Activated CD8-positive, alpha-beta memory T cell treated with anti-CD3 and anti-CD28 coated beads, Interleukin-2, amount 50 U/mL, for 48 hours (primary cell): ENCODE data around the gene DDX42.

Experiments
- DNase-seq: peaks from one replicate; pipeline ENCODE4 v3.0.0-alpha.2; 2020

DDX42 gene, protein sequence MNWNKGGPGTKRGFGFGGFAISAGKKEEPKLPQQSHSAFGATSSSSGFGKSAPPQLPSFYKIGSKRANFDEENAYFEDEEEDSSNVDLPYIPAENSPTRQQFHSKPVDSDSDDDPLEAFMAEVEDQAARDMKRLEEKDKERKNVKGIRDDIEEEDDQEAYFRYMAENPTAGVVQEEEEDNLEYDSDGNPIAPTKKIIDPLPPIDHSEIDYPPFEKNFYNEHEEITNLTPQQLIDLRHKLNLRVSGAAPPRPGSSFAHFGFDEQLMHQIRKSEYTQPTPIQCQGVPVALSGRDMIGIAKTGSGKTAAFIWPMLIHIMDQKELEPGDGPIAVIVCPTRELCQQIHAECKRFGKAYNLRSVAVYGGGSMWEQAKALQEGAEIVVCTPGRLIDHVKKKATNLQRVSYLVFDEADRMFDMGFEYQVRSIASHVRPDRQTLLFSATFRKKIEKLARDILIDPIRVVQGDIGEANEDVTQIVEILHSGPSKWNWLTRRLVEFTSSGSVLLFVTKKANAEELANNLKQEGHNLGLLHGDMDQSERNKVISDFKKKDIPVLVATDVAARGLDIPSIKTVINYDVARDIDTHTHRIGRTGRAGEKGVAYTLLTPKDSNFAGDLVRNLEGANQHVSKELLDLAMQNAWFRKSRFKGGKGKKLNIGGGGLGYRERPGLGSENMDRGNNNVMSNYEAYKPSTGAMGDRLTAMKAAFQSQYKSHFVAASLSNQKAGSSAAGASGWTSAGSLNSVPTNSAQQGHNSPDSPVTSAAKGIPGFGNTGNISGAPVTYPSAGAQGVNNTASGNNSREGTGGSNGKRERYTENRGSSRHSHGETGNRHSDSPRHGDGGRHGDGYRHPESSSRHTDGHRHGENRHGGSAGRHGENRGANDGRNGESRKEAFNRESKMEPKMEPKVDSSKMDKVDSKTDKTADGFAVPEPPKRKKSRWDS

DNA sequence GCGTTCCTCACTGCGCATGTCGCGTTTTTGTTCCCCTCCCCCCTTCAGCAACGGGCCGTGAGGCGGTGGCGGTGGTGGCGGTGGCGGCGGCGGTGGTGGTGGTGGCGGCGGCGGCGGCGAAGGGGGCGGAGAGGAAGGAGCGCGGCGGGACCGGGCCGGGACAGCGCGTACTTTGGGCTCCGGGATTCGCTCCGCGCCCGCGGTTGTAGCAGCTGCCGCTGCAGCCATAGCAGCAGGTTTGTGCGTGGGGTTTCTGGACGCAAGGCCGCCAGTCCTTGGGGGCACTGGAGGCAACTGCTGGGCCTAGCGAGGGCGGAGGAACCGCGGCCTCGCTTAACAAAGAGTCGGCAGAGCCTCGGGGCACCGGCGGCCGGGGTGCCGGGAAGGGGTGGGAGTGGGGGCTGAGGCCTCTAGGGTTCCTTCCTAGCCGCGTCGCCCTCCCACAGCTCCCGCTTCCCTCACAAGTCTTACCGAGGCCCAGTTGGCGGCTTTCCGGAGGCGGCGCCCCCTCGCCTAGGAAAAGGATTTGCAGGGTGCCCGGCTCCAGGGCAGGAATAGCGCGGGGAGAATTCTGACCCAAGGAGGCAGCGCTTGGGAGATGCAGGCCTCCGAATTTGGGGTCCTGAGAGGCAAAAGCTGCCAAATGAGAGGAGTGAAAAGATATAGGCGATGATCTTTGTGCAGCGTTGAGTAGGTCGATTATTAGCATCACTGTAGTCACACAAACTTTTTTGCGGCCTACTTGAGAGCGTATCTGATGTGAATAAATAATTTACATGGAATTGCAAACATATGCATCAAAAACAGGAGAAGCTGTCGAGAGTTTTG, at the start of gene DDX42:
Gene DDX42 (plus strand): TSS at position 30 of the 828 bp plus-strand sequence. CDS start 12,880 bp downstream, outside the sequence.
- no peak for DNase-seq

DNA sequence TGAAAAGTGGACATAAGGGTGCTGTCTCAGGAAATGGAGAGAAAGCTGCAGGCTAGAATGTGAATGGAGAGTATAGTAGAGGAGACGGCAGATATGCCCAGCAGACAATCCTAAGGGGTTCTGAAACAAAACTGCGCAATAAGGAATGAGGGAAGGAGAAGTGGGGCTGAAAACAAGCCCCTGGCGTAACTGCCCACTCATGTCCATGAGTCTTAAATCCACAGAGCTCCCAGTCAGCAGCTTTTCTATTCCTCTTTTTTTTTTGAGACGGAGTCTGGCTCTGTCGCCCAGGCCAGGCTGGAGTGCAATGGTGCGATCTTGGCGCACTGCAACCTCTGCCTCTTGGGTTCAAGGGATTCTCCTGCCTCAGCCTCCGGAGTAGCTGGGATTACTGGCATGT, 38.3 kb upstream of the DDX42 start:
- DNase-seq: no peak

DNA sequence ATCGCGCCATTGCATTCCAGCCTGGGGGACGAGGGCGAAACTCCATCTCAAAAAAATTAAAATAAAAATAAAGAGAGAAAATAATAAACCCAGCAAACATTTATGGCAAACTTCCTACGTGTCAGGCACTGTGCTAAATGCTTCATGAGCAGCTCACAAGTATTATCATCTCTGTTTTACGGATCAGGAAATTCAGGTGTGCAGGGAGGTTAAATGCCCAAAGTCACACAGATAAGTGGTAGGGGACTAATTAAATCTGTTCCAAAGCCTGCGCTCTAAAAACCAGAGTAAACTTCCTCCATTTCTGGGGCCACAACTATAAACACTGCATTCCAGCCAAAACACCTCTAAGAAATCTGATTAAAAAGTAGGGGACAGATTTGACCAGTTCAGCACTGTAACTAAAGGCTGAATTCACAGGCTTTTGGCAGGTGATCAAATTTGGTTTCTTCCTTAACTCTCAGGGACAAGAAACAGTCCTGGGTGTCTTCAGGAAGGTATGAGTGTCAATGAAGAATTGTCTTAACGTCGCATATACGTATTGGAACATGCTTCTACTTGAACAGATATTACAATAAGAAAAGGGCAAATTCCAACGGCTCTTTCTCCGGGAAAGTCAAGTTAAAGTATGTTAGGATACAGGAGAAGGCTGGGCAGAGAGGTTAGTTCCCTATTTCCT, 33.4 kb upstream of the DDX42 start:
- no peak for DNase-seq

DNA sequence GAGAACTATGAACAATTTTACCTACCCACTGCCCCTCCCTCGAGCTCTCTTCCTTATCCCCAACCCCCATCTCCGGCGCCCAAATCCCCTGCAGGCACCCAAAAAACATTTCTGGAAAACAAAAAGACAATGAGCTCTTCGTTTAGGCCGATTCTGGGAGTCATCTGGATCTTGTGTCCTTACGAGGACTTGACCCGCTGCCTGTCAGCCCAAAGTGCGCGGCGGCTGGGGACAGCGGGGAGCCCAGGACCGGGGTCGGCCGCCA, 32.9 kb upstream of the DDX42 start:
- no peak for DNase-seq

DNA sequence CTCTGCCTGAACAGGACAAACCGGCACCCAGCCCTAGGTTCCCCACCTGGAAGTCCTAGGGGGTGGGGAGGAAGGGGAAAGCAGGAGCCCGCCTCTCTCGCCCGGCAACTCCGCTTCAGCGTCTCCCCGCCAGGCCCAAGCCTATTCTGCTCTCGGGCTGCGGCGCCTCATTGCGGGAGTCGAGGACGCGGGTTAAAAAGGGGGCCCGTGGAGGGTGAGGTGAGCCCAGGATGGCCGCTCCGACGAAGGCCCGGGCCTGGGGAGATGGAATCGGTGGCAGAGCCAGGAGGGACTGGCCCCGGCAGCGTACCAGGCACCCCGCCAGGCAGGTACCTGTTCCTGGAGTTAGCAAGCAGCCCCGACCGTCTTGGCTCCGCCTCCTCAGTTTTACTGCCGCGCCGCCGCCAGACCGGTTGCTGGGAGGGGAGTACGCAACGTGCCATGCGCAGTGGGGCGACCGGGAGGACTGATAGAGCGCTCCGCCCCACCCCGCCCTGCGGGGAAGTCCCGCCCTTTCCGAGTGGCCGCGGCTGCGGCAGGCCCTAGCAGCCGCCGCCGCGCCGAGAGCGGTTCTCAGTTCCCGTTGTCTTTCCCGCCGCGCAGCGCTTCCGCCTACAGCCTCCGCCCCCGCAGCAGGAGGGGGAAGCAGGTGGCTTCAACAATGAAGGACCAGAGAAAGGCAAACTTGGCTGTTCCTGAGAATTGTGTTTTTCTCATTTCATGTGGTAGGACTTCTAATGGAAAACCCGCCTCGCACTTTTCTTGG, 32.4 kb upstream of the DDX42 start, which contains the start of gene STRADA:
Gene STRADA (minus strand): TSS at position 392 of the 766 bp plus-strand sequence. CDS start 13,430 bp downstream, outside the sequence.
- peak; percentile 99 for DNase-seq

DNA sequence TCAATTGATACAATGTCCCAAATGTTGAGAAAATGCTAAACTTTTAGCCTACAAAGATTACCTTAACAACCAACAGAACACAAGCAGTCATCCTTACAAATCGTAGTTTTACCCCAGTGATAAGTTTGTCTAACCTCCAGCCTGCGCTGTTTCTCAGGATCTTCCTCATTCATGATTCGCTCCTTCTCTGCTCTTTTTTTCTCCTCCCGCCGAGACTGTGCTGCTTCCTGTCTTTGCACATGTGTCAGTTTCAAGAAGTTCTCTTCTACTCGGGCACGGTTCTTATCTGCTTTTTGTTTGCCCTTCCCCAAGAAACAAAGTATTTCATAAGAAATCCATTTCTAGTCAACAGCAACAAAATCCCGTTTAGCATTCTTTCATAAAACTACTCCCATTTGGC, 22.2 kb upstream of the DDX42 start:
- no peak for DNase-seq

DNA sequence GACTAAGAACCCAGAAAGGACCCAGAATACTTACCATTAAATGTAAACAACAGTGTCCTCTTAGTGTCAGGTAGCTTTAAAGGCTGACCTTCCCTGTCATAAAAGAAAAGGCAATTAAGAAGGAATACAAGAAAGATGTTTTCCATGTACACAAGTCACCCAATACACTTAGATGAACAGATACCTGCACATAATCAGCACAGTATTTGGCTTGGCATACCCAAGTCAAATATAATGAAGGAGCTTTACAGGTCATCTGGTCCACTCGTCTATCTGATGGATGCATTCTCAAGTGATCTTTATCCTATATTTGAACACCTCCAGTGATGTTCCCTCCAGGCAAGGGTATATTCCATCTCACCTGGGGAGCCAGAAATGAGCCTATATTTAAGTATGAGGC, 21.3 kb upstream of the DDX42 start:
- no peak for DNase-seq

DNA sequence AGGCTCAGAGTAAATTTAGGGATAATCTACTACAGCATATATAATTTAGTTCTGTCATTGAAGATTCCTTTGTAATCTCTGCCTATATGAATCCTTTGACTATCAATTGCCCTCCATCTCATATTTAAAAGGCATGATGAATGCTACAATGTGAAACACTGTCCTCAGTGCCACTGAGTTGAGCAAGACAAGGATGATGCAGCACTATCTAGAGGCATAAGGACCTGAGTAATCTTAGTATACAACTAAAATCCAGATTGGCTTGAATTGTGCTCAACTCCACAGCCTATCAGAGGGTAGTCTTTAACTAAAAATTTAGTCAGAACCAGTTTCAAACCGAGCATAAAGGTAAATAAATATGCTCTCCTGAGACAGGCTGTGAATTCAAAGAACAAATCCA, 20.8 kb upstream of the DDX42 start:
- DNase-seq: no peak

DNA sequence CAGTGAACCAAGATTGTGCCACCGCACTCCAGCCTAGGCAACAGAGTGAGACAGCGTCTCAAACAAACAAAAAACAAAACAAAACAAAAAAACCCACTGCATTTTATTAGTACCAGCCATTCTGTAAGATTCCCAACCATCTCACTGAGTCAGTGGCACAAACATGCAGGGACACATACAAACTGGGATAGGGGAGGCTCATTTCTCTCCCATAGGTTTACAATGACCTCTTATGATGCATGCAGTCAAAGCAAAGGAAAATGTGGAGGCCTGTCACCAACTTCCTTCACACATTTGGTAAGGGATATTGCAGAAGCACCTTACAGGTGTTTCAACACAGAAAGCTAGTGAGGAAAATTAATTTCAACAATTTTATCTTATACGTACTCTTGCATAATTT, 19.9 kb upstream of the DDX42 start:
- DNase-seq: no peak

DNA sequence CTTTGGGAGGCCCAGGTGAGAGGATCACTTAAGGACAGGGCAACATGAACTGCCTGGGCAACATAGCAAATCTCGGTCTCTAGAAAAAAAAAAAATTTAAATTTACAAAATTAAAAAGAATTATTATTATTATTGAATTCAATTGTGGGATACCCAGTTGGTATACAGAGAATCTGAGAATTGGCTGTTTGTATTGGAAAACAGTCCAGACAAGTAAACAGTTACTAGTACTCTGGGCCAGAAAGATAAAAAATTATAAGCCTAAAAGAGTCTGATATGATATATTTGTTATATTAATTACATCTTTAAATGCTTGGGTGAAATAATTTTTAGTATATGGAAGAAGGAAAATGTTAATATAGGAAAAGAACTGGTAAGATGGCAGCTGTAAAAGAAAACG, 15.5 kb upstream of the DDX42 start:
- DNase-seq: no peak

DNA sequence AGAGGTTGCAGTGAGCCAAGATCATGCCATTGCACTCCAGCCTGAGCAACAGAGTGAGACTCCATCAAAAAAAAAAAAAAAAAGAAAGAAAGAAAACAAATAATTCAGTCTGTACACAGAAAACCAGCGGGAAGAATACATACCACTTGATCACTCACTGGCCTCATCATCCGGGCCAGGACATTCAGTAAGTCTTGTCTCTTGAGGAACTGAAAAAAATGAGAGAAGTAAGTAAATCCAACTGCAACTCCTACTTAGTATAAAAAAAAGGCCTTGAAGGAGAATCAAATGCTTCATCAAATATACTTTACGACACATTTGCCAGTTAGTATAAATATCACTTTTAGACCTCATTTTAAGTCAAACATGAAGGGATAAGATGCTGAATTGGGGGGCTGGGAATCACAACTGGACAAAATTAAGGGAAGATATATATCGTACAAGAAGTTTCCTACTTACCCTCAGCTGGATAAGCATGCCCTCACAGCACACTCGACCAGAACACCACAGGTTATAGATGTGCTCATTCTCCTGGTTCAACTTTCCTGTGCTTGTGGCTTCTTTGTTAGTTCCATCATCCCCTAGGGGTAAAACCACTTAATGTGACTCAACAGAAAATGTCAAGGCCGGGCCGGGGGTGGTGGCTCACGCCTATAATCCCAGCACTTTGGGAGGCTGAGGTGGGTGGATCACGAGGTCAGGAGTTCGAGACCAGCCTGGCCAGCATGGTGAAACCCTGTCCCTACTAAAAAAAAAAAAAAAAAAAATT, 13.0 kb upstream of the DDX42 start:
- DNase-seq: no peak

DNA sequence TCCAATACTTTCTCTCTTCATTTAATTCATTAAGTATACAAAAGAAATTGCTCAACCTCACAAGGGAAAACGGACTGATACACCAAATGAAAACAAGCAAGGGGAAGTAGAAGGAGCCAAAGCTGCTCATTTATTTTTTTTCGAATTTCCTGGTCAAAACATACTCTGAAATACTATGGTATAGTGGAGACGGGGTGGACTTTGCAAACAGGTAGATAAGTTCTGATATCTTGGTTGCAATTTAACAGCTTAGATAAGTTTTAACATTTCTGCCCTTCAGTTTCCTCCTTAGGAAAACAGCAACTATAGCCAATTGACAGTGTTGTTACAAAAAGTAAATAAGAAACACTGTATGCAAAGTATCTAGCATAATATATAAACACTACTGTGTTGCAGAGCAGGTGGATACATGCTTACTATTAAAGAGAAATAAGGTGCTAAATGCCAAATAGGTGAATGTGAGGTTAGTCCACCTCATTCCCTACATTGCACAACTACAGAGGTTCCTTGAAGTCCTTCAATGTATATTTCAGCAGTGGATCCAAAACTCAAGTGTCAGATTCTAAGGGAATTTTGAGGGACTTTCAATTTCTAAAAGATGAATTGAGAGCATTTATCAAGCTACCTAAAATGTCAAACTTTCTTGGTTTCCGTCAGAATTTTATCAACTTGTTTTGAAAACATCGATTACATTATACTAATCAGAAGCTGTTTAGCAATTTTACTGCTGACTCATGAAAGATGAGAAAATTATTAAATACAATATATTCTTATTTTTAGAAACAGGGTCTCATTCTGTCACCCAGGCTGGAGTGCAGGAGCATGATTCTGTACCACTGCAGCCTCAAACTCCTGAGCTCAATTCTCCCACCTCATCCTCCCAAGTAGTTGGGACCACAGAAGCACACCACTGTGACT, 11.6 kb upstream of the DDX42 start:
- DNase-seq: no peak

DNA sequence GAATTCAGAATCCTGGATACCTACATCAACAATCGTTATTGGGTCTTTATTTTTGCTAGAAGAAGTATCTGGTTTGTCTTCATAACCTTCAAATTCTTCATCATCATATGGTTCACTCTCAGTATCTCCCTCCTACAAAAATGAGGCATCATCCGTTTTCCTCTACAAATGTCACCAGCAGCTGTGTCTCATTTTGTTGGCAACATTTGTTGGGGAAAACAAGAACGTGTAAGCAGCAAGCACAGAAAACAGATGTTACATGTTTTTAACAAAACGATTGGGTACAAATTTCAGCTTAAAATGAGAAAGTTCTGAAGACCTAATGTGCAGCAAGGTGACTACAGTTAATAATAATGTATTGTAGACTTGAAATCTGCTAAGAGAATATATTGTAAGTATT, 9.3 kb upstream of the DDX42 start:
- no peak for DNase-seq

DNA sequence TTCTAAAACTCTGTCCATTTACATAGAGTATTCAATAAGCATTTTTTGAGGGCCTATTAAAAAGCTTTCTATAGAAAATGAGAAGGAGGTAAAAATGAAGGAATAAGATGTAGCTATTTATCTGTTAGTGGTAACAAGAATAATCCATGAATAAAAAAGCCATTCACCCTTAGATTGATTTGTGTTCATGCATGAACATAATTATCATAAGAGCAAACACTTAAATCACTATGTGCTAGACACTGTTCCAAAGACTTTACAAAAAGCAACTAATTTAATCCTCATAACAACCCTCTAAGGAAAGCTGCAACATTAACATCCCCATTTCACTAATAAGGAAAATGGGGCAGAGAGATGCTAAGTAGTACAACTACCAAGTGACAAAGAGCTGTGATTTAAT, 7.2 kb upstream of the DDX42 start:
- no peak for DNase-seq

DNA sequence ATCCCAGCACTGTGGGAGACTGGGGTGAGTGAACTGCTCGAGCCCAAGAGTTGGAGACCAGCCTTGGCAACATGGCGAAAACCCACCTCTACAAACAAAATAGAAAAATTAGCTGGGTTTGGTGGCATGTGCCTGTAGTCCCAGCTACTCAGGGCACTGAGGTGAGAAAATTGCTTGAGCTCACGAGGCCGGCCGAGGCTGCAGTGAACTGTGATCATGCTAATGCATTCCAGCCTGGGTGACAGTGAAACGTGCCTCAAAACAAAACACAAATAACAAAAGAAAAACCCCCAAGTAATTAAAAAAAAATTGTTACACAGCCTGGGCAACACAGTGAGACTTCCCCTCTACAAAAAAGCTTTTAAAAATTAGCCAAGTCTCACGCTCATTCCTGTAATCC, 5.5 kb upstream of the DDX42 start:
- no peak for DNase-seq

DNA sequence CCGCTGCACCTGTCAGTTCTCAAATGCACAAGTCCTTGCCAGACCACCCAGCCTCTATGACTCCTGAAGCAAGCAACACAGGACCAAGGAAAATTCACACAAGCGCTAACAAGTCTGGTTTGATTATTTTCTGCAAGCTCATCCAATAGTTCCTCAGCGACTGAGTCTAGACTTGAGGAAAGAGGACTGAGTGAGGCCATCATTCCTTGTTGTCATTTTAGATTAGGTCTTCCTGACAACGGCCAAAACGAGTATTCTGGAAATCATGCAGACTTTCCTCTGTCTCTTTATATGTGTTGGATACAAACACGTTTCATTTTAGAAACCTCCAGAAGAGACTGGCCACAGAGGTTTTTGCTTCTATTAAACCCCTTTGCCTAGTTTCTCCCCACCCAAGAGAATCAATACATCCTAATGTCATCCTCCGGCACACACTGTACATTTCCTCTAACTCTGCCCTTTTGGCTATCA, 1.1 kb upstream of the DDX42 start:
- DNase-seq: no peak

DNA sequence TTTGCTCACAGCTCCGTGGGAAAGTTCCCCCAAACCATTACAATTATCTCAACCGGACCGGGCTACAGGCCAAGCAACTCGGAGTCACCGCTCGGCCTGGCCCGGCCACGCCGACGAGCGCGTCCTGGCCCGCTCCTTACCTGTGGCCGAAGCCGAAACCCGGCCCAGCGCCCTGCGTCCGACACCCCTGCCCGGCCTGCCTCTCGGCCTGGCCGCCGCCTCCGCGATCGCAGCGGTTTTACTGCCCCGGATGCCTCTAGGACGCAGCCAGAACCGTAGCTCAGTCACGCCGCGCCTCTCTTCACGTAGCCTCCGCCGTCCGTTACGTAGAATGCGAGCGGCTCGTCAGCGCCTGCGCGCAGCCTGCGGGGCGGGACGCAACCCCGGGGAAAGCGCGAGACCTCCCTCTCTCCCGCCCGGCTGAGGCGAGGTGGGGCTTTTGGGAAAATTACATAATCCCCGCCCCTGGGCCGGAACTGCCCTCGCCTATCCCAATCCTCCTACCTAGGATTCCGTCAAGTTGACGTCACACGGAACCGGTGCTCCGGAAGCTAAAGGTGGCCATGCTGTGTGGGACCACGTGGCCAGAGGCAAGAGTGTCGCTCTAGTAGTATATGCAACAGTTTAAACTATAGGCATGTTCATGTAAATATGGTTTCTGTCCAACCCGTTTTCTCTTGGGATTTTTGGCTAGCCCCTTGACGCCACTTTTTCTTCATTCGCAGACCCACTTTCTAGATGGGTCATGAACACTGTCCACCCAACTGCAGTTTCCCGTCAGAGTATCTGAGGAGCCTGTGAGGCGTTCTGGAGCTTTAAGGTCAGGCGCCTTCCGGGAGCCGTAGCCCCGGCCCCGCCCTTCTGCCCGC, 464 bp upstream of the DDX42 start, which contains the start of gene CCDC47:
Gene CCDC47 (minus strand): TSS at position 326 of the 869 bp plus-strand sequence. CDS start 7,422 bp downstream, outside the sequence.
- peak; percentile 97 for DNase-seq

DNA sequence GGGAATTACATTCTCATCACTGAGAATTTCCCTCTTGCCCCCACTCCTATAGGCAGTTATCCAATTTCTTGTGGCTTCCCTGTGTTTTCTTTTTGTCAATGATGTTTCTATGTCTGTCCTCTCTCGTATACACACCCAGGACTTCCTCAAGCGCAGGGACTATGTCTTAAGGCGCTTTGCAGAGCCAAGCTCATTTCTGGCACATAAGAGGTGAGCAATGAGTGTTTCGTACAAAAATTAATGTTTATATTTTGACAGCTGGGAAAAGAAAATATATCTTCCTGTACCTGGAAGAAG, 947 bp downstream of the DDX42 start:
- no peak for DNase-seq

DNA sequence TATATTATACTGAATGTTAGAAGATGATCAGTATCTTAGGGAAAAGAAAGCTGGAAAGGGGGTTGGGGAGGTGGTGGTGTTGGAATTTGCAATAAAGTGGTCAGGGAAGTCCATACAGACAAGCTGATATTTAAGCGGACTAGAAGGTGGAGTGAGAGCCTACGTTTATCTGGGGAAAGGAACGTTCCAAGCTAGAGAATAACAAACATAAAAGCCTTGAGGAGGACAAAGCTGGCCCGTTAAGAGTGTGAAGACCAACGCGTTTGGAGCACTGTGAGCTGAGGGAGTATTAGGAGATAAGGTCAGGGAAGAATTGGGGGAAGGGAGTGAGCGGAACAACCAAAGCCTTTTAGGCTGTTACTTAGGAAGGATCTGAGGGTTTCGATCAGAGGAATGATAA, 1.4 kb downstream of the DDX42 start:
- DNase-seq: no peak
